Ecto neural progenitor cell (in vitro differentiated cells): ENCODE measurements around the gene TUBGCP2.
"Not testable (repeated sequence)": the region's sequence is repeated elsewhere in the genome, so short reads cannot be mapped to it uniquely, and the experiment has no call there.

ENCODE experiments used
- DNase-seq: peaks from one replicate; pipeline ENCODE4 v3.0.0-alpha.2; 2018; ENCODE audit warnings: low spot score

Gene TUBGCP2

DNA sequence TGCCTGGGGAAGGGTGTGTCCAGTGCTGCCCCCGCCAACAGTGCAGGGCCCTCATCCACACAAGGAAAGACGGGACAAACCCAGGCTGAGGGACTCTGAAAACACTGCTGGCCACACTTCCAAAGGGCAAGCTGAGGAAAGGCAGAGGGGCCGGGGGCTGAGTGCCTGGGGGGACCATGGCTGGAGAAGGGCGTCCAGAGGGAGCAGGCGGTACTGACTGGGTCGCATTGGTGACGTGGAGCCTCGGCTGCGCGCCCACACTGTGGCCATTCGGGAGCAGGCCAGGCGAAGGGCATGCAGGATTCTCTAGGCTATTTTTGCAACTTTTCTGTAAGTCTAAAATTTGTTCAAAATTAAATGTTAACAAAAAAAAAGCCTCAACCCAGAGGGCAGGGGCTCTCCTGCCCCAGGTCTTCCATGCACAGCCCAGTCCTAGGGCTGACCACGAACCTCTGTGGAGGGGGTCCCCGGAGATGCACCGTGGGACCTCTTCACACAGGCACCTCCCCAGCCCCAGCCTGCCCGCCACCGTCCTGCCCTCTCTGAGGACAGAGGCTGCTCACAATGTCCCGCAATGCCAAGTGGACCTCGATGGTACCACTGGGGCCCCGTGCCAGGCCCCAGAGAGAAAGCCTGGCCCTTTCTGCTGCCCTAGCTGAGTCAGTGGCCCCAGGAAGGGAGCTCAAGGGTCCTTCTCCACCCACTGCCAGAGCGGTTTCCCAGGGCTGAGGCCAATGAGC is 42.4 kb downstream of the TUBGCP2 start:
- DNase-seq, result no peak

DNA sequence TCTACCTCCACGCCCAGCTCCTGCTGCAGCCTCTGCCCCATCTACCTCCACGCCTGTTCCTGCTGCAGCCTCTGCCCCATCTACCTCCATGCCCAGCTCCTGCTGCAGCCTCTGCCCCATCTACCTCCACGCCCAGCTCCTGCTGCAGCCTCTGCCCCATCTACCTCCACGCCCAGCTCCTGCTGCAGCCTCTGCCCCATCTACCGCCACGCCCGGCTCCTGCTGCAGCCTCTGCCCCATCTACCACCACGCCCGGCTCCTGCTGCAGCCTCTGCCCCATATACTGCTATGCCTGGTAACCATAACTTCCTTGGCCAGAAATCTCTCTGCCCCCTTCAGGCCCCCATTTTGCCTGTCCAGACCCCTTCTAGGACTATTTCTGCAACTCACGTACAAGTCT is 43.6 kb downstream of the TUBGCP2 start:
- DNase-seq, result not testable (repeated sequence)

DNA sequence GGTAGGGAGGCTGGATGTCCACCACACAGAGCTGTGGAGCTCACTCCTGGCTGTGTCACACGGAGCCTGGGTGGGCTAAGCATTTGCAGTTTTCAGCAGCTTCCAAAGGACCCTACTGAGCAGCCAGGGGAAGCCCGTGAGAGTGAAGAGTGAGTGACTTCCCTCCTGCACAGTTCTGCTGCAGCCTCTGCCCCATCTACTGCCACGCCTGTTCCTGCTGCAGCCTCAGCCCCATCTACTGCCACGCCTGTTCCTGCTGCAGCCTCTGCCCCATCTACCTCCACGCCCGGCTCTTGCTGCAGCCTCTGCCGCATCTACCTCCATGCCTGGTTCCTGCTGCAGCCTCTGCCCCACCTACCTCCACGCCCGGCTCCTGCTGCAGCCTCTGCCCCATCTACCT is 44.2 kb downstream of the TUBGCP2 start:
- DNase-seq, result no peak

DNA sequence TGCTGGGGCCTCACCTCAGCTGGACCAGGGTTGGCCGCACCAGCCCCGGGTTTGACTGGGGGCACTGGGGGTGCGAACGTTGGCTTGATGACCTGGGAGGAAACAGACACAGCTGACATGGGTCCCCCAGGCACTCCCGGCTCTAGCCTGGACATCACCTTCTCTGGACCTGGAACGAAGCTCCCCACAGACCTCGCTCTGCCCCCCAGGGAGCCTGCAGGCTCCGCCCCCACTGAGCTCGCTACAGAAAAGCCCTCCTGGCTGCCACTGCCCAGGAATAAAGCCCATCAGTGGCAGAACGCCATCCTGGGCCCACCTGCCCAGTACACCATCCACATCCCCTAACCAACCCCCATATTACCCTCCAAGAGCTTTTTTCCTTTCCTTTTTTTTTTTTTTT is 45.0 kb downstream of the TUBGCP2 start:
- no peak for DNase-seq

DNA sequence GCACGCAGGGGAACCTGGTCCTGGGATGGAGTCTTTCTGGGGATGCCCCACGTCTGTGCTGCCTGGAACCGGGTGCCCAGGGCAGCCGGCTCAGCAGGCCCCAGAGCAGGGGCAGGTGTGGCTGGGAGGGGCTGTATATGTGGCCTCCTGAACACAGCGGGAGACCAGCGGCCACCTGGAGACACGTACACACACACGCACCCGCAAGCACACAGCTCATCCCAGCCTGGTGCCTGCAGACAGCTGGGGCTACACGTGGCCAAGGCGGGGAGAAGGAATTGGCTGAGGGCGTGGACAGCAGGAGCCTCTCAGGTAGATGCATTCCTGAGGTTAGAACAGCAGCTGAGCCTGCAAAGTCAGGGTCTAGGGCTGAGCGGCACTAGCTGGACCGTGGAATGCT is 46.0 kb downstream of the TUBGCP2 start:
- no peak for DNase-seq

DNA sequence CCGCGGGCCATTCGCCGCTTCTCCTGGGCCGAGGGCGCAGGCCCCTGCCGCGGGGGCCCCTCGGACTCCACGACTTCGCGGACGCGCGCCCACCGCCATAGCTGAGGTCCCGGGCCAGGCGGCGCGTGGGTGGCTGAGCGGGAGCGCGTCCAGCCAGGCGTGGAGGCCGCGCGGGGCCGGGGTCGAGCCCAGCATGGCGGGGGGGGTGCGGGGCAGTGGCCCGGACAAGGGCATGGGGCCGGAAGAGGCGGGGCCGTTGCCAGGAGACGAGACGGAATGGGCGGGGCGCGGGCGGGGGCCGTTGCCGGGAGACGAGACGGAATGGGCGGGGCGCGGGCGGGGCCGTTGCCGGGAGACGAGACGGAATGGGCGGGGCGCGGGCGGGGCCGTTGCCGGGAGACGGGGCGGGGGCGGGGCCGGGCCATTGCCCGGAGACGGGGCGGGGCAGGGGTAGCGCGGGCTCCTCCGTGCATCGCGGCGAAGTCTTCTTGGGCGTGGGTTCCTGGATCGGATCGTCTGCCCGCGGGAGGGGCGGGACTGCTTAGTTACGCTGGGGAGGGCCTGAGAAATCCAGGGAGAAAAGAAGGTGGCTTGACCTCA is 46.8 kb downstream of the TUBGCP2 start:
- DNase-seq, result peak; percentile 89

- DNase-seq, result no peak
Observed at GRCh38 chr10:133260895-133261725, 47.6 kb downstream of the TUBGCP2 start.

DNA sequence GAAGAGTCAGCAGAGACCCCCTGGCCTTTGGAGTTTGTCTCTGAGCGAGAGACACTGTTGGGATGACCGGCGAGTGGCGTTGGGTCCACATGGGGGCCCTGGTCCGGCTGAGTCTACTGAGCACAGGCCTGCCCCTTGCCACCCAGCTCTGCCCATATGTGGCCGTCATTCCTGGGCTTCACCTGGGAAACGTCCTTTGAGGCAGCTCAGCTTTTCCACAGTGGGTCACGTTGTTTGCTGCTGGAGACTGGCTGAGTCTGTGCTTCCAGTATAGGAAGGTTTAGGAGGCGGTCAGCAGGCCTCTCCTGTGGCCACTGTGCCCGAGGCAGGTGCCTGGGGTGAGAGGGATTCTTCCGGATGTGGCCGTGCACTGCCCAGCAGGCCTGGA is 49.1 kb downstream of the TUBGCP2 start:
- no peak for DNase-seq

DNA sequence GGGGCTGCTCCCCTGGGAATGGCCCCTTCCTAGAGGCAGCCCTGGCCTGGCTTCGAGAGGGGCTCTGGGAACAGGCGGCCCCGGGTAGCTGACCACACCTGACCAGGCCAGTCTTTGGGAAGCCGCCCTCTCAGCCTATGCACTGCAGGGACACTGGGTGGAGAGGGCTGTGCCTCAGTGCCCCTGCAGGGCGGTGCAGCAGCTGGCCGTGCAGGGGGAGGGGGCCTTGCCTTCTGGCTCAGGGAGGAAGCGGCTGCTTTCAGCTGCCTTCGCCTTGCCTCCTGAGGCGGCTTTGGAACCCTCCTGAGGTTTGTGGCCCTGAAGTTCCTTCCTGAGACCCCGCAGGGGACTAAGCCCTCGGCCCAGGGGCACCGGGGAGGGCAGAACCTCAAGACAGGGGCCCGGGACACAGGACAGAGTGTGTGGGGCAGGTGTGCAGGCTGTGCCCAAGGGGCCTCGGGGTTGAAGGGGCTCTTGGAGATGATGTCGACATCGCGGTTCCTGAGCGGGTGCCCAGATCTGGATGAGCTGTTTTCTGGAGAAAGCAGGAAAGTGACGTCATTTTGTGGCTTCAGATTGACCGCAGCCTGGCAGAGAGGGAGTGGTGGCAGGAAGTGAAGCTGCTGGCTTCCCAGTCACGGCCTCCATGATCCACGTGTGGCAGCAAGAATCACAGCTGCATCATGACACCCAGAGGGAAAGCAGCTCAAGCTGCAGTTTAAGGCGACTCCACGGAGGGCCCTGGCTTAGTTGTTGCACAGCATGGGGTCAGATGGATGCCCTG is 49.7 kb downstream of the TUBGCP2 start:
- no peak for DNase-seq

- DNase-seq, result no peak
Observed at GRCh38 chr10:133258066-133258817, 50.4 kb downstream of the TUBGCP2 start.

DNA sequence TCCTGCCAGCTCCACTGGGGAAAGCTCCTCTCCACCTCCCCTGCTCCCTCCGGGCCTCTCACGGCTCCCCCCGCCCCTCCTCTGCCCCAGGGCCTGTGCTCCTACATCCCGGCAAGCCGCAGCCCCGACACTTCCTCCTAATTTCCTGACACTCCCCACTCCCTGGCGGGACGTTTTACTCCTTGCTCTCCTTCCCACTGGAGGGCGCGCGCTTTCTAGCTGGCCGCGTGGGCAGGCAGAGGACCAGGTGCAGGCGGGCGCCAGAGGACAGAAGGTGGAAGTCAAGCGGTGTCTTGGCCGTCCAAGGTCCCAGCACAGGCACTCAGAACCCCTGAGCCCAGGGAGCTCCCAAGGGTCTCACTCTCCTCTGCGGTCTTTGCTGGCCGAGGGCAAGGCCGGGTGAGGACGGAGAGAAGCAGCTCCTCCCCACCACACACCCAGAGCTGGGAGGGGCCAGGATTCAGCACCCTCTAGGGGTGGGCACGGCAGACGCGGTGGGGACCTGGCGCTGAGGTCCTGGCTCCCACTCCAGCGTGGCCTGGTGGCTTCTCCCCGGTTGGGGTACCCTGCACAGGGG is 51.1 kb downstream of the TUBGCP2 start:
- DNase-seq, result no peak

- DNase-seq, result no peak
Observed at GRCh38 chr10:133255323-133255722, 53.3 kb downstream of the TUBGCP2 start.

DNA sequence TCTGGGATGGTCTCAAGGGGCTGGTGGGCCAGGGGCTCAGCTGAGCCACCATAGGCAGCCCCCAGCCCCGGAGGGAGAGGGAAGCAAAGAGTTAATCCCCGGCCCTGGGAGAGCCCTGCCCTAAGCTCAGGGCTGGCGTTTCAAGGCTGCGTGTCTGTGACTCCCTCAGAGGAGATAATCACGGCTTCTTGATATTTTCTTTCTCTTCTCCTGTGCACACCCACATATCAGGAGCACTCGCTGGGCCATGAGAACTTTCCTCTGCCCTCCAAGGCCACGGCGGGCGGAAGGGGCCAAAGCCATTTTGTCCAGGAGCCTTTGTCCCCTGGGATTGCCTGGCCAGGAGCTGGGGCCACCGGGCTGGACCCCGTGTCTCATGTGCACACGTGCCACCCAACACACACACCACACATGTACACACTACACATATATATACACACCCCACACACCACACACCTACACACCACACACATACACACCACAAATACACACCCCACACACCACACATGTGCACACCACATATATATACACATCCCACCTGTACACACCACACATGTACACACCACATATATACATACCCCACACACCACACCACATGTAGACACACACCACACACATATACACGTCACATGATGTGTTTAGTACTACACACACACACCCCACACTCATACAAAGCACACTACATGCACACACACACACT is 54.1 kb downstream of the TUBGCP2 start:
- DNase-seq, result no peak

DNA sequence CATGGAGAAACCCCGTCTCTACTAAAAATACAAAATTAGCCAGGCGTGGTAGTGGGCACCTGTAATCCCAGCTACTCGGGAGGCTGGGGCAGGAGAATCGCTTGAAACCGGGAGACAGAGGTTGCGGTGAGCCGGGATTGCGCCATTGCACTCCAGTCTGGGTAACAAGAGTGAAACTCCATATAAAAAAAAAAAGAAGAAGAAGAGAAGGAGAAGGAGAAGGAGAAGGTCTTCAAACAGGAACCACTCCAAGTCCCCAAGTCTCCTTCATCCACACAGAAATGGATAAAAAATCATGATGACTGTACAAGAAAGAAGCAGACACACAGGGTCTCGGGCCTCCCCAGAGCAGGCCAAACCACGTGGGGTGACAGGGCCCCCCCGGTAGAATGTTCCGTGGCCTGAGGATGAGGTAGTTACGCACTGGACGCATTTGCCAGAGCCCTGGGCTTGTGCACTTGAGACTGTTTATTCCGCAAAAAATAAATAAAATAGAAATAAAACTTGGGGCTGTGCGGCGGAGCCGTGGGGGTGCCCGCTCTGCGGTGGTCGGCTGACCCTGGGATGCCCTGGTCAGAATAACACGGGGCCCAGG is 55.2 kb downstream of the TUBGCP2 start:
- DNase-seq, result no peak

DNA sequence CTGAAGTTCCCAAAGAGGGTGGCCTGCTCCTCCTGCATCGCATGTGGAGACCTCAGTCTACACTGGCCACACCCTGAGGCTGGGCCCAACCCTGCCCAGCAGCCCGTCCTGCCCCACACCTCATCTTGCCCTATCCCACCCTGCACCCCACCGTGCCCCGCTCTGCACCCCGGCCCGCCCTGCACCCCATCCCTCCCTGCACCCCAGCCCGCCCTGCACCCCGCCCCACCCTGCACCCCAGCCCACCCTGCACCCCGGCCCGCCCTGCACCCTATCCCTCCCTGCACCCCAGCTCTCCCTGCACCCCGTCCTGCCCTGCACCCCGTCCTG is 56.5 kb downstream of the TUBGCP2 start:
- DNase-seq, result no peak

DNA sequence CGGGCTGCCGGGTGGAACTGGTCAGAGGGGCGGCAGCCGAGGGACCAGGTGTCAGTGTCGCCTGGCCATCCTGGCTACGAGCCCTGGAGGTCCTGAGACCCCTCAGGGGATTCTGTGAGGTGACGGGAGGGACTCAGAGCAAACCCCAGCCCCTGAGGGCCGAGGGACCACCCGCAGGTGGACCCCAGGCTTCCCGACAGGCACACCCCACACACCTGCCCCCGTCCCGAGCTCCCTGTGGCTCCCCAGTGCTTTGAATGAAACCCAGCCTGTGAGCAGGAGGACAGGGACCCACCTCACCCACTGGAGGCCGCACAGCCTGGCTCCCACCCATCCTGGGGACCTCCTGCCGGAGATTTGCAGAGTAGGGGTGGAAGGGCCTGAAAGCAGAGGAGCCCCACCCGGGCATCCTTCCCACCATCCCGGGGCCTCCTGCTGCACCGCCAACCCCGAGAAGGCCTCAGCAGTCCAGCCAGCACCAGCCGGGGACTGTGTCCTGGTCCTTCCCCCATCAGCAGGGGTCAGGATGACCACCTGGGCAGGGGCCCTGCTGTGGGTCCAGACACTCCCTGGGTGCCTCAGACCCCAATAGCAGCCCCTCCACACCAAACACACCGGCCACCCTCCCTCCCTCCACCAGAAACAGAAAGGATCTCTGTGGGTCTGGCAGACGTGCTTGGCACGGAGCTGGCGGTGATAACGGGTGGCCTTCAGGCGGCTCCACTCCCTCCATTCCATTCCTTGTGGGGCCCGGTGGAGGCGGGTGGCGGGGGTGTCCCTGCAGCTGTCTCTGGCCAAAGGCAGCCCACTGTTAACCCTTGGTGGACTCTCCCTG is 57.1 kb downstream of the TUBGCP2 start:
- DNase-seq, result no peak

- DNase-seq, result no peak
Observed at GRCh38 chr10:133249975-133250754, 58.5 kb downstream of the TUBGCP2 start.

GRCh38 chr10:133249094-133249780 is 59.4 kb downstream of the TUBGCP2 start:
- no peak for DNase-seq
